ENCODE data around the gene PPP2R2D.

DNA sequence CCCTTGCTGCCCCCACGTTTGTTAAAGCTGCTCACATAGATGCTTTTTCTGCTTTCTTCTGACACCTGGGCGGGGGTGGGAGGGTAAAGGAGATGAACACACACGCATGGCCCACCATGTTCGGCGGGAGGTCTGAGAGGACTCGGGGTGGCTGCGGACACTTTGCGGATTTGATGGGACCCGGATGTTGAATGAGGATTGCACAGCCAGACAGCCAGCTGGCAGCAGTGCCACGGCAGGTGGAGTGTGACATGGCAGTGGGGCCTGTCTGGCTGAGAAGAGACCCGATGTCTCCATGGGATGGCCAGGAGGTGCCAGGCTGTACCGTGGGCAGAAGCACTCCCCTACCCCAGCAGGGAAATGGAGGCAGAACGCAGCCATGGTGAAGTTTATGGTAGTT is 31.2 kb downstream of the PPP2R2D start:
- TF ChIP-seq, protein P1, sequence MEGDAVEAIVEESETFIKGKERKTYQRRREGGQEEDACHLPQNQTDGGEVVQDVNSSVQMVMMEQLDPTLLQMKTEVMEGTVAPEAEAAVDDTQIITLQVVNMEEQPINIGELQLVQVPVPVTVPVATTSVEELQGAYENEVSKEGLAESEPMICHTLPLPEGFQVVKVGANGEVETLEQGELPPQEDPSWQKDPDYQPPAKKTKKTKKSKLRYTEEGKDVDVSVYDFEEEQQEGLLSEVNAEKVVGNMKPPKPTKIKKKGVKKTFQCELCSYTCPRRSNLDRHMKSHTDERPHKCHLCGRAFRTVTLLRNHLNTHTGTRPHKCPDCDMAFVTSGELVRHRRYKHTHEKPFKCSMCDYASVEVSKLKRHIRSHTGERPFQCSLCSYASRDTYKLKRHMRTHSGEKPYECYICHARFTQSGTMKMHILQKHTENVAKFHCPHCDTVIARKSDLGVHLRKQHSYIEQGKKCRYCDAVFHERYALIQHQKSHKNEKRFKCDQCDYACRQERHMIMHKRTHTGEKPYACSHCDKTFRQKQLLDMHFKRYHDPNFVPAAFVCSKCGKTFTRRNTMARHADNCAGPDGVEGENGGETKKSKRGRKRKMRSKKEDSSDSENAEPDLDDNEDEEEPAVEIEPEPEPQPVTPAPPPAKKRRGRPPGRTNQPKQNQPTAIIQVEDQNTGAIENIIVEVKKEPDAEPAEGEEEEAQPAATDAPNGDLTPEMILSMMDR (IDR thresholded peaks at IDR 0.05): no peak
- TF ChIP-seq POLR2A (IDR thresholded peaks at IDR 0.05): no peak

Data from body of pancreas (tissue), 4 donors.